Inflammatory macrophage treated with lipopolysaccharide for 1 hour (primary cell): Measurements from ENCODE around the gene RASD1.
A peak's percentile ranks its signal among the peaks of the same experiment; 100 is the strongest.

ENCODE experiments used
- DNase-seq, 2 donors: peaks; one replicate each; pipeline ENCODE4 v3.0.0-alpha.2; 2020 to 2022

The RASD1 gene

DNA sequence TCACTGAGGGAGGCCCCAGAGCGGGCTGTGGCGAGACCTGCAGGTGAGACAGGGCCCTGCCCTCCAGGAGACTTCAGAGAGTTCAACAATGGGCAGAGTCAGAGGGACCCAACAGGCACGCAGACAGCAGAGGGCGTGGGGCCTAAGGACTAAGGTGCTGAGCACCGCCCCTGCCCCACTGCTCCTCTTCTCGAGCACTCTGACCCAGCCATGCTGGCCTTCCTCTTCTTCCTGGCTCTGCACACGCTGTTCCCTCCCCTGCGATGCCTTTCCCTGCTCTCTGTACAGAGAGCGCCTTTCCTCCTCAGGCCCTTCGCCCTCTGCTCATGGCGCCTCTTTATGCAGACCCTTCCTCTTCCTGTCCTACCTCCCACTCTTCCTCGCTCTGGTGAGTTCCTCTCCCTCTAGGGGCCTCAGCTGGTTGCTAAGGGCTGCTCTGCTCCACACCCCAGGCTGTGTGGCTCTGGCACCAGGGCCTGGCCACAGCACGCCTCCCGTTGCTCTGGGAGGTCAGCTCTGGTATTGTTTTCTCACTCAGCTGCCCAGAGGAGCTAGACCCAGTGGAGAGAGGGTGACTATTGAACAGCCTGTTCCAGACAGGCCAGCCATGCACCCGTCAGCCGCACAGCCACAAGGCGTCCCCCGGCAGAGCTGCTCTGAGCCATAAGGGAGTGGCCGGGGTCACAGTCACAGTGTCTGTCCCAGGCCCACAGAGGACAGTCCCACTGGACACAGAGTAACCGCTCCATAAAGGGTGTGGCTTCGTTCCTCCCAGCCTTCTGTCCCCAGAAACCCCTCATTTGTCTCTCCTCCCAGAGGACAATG, 13.6 kb upstream of the RASD1 start:
- DNase-seq = no peak

DNA sequence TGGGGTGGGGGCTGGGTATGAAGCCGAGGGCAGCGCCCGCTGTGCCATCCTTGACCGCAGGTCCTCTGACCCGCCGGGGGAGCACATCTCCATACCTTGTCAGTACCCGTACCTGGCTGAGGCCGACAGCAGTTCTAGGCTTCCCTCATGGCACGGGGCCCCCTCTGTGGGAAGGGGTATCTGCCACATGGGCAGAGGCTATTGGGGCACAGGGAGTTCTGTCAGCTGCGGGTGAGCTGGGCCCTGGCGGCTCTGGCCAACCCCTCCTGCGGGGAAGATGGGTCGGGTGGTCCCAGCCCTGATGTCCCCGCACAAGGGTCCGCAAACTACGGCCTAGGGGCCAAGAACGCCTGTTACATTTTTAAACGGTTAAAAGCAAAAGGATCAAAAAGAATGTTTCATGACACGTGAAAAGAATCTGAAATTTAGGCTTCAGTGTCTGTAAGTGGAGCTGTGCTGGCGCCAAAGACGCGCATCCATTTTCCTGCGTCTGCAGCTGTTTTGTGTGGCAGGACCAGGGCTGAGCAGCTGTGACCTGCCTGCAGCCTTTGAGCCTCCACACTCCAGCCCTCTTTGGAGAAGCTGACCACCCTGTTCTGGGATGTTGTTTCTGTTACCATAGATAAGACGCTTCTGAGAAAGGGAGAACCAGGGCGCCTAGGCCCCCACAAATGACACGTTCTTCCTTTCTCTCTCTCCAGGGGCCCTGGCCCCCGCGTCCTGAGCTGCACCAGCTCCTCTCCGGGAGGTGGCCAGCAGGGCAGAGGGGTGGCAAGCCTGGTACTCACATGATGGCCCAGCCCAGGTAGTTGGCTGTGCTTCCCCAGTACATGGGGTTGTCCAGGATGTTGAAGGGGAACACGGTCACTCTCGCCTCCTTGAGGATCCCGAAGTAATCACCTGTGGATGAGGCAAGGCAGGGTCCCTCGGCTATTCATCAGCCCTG, 12.7 kb upstream of the RASD1 start:
- DNase-seq = no peak

DNA sequence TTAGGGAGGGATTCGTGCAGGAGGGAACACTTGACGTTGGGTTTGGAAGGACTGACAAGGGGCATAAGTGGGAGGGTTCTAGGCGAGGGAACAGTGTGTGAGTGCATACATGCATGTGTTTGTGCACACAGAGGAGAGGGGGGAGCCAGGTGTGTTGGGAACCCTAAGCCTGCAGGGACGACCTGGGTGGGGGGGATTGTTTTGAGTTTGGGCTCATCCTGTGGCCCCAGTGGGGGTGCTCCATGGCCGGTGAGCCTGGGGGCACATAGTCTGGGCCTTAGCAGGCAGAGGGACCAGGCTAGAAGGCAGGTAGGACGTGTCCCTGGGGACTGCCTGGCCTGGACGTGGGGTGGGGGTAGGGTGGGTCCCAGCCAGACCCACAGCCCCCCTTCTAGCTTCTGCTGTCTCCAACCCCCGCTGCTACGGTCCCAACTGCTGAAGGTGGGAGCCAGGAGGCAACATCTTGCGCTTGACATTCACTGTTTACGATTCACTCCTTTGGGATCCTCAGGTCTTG, 11.9 kb upstream of the RASD1 start:
- DNase-seq = no peak

DNA sequence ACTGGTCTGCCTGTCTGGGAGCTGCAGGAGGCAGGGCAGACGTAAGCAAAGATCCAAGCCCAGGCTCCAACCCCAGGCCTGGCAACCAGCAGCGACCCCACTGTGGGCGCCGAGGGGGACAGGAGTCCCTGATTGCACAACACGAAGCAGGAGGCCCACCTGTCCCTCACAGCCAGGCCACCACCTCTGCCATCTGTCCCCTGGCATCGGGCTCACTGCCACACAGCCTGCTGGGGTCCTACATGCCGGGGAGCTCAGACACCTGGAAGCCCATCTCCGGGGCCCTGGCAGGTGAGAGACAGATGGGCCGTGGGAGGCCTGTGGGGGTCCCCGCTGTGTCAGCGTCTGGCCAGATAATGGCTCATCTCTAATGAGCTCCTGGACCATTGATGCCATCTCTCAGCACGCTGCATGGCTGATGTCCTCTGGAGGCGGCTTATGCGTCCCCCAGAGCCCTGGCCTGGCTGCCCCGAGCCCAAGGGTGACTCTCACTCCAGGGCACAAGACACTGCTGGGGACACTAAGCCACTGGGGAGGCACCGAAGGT, 11.3 kb upstream of the RASD1 start:
- DNase-seq = no peak

DNA sequence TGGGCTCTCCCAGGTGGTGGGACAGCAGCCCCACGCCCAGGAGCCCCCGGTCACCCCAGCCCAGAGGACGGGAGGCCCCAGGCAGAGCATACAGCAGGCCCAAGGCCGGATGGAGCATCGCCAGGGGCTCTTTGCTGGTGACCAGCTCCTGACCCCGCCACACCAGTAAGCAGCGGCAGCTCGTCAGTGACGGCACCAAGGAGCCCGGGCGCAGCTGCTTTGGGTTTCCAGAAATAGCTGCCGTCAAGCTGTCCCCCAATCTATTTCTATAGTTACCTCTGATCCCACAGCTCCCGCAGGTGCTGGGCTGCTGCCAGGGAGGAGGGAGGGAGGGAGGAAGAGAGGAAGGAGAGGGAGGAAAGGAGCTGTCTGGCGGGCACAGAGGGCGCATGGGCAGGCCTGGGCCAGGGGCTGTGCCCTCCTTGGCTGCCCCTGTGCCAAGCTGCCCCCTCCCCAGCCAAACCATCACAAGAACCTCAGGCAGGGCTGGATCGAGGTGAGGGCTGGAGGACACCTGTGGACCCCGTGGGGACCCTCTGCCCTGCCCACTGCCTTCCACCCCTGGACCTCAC, 10.8 kb upstream of the RASD1 start:
- no peak for DNase-seq

DNA sequence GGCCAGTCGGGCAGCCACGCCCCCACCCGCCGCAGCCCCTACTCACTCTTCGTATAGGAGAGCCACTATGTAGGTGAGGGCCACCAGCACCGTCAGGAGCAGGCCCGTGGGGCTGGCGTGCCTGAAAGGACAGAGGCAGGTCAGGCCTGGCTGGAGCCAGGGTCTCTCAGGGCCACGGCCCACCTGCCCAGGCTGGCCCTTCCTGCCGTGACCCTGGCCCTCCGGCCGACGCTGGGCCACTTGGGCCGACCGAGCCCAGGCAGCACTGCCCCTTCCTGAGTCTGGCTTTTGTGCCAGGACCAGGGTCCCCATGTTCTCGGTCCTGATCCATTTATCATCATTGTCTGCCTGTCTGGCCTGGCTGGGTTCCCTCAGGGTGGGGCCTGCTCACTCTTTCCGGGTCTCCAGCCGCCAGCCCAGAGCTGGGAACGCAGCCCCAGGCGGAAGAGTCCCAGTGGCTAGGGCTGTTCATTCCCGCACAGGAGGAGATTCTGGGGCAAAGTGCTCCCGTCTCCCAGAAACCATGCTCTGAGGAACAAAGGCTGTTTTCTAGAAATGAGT, 10.1 kb upstream of the RASD1 start:
- DNase-seq = no peak

DNA sequence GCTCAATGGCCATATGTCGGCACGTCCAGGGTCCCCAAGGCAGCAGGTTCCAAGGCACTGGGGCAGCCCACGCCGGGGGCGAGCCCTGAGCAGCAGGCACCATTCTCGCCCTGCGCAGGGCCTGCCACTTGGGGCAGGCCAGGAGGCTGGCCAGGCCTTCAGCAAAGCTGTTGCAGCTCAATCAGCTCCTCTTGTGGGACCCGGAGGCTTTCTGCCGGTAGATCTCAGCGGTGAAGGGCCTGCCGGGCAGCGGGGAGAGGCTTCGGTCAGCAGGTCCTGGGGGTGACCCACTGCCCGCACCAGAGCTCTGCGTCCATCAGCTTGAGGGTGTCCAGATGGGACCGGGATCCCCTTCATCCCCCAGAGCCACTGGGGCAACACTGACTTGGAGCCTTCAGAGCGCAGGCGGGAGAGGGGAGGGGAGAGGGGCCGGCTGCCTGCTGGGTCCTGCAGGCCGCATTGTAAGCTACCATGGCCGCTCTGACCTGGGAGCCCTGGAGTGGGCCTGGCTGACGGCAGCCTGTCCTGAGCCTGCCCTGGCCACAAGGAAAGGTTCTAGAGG, 9.5 kb upstream of the RASD1 start:
- no peak for DNase-seq

DNA sequence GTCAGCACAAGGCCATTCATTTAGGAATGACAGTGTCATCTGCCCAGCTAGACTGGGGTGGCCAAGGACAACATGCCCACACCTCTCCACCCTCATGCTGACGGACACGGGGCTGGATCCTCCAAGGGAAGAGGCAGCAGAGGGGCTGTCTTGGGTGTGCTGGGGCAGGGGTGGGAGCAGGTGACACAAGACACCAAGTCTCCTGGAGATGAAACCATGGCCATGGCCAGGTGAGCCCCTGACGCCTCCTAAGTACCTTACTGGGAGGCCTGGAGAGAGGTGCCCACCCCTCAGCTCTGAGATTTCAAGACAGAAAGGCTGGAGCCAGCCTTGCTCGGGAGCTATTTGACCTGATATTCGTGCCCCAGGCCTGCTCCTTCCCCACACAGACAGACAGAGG, 9.0 kb upstream of the RASD1 start:
- no peak for DNase-seq

DNA sequence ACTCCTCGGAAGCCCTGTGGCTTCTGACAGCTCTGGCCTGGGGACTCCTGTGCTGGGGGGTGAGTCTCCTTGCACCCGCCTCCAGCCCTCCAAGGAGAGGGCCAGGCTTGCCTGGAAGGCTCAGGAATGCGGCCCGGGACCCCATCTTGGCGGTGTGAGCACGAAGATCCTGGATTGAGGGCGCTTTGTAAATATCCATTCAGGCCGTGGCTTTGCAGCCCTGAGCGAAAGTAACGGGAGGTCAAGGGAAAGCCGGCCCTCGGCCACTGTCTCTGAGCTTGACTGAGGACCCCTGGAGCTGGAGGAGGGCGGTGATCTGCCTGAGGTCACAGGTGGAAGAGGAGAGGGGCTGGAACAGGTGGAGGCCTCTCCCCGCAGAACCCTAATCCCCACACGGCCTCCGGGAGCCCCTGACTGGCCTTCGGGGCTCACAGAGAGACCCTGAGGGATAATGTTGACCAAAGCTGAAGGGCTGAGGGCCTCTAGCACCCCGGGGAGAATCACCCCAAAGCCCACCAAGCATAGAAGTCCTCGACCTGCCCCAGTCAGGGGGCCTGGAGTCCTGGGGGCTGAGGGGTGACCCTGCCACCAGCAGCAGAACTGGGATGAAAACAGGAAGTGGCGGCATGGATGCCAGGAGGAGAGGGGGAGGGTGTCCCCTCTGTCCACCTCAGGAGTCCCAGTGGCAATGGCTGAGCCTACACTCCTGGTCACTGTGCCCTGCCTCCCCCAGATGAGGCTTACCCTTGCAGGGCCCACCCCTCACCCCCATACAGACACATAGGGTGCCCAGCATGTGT, 8.3 kb upstream of the RASD1 start:
- DNase-seq = no peak

DNA sequence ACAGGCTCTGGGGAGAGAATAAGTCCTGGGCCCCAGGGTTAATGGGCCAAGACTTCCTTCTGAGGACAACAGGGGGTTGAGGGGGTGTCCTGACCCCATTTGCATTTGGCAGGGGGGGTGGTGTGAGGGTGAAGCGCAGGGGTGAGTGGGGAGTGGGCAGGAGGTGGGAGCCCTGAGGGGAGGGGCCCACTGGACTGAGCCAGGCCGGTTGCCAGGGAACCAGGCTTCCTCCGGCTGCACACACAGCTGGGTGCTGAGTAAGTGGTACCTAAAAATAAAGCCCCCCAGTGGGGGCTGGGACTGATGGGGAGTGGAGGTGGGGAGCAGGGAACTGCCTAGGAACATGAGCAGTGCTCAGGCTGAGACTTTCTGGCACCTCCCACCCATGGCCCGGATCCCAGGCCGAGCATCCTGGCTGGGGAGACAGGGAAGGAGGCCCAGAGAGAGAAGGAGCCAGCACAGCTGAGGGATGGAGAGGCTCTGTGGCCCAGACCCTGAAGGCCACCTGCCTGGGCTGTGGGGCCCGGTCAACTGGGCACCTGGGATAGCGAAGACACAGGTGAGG, 7.5 kb upstream of the RASD1 start:
- DNase-seq = no peak

DNA sequence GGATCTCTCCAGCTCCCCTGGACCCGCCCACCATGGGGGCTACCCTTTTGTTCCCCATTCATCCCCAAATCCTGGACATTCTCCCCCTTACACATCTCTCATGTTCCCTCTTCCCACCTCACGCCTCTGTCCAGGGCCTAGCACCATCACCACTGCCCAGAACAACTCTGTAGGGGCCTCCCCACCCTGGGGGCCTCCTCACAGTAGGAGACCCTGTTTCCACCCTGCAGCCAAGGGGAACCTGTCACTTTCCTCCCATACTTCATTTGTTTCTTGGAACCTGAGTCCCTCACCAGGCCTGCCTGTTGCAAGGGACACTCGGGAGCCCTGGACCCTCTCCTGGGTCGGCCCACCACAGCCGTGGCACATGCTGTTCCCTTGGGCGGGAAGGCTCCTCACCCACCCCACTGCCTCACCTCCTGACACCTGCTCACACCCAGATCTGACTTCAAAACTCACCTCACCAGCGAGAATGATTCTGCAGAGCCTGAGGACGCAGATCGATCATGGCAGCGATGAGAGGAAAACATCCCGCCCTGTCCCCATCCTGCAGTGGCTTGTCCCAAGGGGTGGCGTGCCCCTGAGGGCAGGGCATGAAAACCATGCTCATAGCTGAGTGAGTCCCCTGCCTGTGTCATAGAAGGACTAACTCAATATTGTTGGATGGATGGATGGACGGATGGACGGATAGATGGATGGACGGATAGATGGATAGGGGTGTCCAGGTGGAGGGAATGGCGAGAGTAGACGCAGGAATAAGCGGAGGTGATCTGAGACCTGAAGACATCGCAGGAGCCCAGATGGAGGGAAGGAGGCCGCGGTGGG, 6.8 kb upstream of the RASD1 start:
- no peak for DNase-seq

DNA sequence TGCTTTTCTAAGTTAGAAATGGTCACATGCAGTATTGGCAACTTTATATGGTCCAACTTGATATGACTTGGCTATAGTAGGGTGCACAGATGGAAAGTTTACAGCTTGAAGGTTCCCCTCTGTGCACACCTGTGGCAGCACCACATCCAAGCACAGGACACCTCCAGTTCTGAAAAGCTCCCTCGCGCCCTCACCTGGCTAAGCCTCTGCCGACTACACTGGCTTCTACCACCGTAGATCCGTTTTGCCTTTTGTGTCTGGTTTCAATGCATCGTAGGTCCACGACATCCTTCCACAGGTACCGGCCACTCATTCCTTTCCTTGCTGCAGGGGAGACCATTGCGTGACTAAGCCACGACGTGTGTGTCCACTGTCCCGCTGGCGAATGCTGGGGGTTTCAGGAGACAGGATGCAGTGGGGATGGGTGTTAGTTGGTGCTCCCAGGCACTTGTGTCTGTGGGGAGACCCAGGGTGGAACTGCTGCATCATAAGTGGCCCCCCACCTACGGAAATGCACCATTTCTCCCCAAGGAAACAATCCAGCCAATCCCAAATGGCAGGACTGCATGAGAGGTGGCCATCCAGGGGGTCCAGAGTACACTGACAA, 4.9 kb upstream of the RASD1 start:
- DNase-seq = peak in 1 of 2 donors; percentile 7

DNA sequence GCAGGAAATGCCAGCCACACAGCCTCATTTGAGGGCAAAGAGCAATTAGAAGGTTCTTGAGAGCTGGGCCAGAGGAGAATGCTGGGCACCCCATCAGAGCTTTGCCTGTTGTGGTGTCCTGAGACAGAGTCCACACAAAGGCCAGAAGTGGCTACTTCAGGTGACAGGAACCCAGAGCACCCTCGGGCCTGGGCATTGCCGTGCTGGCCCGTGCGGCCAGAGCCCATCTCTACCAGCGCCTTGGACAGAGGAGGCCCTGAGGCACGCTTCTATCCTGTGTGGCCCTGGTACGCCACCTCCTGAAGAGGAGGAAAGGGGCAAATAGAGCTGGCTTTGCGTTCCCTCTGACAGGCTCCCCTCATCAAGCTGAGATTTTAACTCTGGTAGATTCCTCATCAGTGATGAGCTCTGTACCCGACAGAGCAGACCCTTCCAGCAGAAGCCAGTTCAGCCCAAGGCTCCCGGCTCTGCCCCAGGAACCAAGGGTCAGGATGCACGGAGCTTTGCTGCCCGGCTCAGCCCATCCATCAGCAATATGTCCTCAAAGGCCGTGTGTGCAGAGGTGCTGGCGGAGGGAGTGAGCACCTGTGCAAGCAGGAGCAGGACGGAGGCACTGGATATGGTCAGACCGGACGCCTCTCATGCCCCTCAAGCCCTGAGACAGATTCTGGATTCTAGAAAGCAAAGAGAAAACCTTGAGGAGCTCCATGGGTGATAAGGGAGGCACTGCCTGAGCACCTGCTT, 3.4 kb upstream of the RASD1 start:
- DNase-seq = no peak

DNA sequence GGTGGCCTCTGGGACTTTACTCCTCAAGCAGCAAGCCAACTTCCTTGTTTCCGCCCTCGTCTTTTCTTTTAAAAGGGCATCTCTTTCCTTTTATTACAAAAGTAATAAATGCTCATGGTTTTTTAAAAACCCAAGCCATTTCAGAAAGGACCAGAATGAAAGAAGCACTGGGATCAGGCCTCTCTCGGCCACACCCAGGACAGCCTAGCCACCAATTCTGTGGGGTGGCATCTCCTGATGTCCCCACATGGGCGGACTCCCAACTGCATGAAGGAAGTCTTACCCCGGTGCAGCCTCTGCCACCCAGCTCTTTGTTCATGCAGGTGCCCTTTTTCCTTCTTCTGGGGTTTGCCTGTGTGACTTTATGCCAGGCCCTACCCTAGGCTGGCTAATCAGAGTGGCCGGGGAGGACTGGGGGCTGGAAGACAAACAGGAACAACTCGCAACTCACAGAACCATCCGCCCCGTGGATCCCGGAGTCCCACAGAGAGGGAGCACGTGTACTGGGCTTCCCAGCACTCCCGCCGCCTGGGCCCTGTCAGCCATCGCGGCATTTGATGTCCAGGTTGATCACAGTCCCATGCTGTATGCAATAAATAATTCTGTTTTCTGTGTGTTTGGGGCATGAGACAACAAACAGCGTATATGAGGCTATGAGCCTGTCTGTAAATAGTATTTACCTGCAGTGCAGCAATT, 2.6 kb upstream of the RASD1 start:
- DNase-seq = no peak

DNA sequence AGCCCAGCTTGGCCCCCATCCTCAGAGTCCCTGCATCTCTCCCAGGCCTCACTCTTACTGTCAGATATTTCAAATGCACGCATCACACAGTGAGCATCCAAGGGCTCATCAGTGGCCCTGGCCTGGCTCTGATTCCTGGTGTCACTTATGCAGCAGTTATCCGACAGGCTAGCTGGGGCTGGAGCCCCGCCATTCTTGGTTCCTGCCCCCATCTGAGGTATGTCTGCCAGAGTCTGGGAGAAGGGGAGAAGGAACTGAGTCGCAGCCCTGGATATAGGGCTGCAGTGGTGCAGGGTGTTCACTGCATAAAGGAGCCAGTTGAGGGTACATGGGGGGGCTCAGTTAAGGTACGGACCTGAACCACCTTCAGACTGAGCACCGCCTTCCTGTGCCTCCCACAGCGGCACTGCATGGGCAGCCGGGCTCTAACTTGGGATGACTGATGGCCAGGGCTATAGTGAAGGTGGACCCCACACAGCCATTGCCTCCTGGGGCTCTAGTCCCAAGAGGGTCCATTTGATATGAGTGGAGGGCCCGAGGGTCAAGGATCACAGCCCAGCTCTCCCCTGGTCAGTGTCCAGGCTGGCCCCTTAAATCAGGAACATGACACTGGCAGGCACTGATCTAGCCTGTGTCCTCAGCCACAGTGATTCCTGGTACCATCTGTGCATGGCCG, 1.8 kb upstream of the RASD1 start:
- no peak for DNase-seq

DNA sequence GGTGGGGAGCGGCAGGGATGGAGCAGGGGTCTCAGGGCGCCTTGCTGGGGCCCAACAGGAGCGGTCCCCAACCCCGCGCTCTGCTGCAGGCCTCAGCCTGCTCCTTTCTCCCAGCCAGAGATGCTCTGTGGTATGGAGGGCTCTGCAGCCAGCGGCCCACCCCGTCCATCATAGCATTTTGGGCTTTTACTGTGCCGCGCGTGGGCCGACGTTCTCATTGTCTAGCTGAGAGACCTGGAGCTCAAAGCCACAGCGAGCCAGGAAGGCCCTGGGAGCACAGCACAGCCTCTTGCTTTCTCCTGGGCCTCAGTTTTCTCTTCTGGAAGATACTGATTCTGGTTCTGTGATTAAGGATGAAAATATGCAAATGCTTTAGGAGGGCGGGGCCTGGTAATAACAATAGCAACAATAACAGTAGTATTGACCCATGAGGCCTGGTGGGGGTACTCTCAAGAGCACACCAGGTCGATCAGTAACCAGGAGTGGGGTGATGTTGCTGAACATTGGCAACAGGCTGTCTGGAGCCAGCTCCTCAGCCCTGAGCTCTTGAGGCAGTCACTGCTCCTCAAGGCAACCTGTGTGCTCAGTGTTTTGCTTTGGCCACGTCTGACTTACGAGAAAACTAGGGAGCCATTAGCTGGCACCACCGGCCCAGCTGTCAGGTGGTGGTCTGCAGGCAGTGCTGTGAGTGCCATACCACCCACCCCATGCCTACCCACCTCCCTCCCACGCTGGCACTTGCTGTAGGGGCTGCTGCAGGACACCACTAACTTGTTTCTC, 1.1 kb upstream of the RASD1 start:
- DNase-seq = no peak
